ENCODE data around the gene OR2Z1.

DNA sequence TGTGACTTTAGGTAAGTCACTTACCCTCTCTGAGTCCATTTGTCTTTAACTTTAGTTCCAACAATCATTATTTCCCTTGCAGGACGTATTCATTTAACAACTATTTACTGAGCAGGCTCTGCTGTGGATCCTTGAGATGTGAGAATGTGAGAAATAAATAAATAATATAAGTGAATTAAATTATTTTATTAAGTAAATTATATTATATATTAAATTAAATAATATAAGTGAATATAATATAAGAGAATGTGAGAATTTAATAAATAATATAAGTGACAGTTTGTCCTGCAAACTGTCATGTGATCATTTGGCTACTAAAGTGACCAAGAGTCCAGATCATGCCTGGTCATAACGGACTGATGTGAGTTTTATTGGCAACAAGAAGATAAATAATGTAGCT is 598 bp downstream of the OR2Z1 start:
- TF ChIP-seq, protein P1, sequence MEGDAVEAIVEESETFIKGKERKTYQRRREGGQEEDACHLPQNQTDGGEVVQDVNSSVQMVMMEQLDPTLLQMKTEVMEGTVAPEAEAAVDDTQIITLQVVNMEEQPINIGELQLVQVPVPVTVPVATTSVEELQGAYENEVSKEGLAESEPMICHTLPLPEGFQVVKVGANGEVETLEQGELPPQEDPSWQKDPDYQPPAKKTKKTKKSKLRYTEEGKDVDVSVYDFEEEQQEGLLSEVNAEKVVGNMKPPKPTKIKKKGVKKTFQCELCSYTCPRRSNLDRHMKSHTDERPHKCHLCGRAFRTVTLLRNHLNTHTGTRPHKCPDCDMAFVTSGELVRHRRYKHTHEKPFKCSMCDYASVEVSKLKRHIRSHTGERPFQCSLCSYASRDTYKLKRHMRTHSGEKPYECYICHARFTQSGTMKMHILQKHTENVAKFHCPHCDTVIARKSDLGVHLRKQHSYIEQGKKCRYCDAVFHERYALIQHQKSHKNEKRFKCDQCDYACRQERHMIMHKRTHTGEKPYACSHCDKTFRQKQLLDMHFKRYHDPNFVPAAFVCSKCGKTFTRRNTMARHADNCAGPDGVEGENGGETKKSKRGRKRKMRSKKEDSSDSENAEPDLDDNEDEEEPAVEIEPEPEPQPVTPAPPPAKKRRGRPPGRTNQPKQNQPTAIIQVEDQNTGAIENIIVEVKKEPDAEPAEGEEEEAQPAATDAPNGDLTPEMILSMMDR (conservative IDR thresholded peaks at IDR 0.05; ENCODE audit: low read depth, low read length) = no peak
- TF ChIP-seq EZH2 (IDR thresholded peaks at IDR 0.05; ENCODE audit: borderline replicate concordance, low read depth, low read length, poor library complexity, severe bottlenecking) = no peak

Data from A673 (cell line).